Measurements from ENCODE around the gene SOAT1.
"Not testable (repeated sequence)": the region's sequence is repeated elsewhere in the genome, so short reads cannot be mapped to it uniquely, and the experiment has no call there.

SOAT1 gene

DNA sequence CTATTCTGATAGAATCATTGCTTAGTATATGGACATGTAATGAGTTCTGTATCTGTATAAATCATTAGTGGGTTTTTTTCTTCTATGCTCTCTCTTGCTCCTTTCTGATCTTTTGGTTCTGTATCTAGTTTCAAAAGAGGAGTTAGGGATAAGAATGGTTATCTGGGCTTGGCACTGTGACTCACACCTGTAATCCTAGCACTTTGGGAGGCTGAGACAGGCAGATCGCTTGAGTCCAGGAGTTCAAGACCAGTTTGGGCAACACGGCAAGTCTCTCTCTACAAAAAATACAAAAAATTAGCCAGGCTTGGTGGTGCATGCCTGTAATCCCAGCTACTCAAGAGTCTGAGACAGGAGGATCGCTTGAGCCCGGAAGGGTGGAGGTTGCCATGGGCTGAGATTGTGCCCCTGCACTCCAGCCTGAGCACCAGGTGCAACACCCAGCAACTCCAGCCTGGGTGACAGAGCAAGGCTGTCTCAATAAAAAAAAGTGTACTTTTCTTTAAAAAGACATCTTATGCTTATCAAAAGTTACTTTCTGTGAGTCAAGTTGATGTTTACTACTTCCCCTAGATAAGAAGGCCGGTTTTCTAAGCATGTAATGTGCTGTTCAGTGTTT, 44.5 kb downstream of the SOAT1 start:
- TF ChIP-seq JUND (IDR thresholded peaks at IDR 0.05; ENCODE audit: low read depth) = no peak
- in situ Hi-C loops (cut with HindIII; ENCODE audit: low pct_unique_long_range_greater_than_20kb, low sequenced_read_pairs) = no loop called here
- DNase-seq (ENCODE audit: low read depth in 1 of 2, low spot score in 1 of 2) = no peak

DNA sequence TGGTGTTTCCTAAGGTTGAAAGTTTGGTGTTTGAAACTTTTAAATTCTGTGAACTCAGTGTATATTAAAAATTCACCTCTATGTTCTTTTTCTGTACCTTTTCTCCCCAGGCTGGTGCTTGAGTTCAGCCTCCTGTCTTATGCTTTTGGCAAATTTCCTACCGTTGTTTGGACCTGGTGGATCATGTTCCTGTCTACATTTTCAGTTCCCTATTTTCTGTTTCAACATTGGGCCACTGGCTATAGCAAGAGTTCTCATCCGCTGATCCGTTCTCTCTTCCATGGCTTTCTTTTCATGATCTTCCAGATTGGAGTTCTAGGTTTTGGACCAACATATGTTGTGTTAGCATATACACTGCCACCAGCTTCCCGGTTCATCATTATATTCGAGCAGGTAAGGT, 47.3 kb downstream of the SOAT1 start:
- in situ Hi-C loops (cut with HindIII; ENCODE audit: low pct_unique_long_range_greater_than_20kb, low sequenced_read_pairs) = no loop called here
- no peak for TF ChIP-seq JUND (IDR thresholded peaks at IDR 0.05; ENCODE audit: low read depth)
- no peak for DNase-seq (ENCODE audit: low read depth in 1 of 2, low spot score in 1 of 2)

DNA sequence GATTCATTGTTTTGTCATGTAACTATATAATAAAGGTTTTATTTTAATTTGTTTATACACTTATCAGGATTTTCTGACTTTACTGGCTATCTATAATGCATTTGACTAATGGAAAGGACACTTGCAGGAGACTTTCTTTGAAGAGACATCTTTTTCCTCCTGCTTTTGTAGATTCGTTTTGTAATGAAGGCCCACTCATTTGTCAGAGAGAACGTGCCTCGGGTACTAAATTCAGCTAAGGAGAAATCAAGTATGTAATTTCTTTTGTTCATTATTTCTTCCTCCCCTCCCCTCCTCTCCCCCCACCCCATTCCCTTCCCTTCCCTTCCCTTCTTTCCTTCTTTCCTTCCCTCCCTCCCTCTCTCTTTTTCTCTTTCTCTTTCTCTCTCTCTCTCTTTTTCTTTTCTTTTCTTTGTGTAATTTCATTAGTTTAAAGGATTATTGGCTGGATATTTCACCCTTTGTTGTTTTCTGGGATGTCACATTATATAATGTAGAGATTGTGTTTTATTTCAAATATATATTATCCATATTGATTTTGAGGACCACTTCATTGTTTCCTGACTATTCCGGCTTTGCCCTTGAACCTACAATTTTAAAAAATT, 48.4 kb downstream of the SOAT1 start:
- no peak for TF ChIP-seq JUND (IDR thresholded peaks at IDR 0.05; ENCODE audit: low read depth)
- in situ Hi-C loops (cut with HindIII; ENCODE audit: low pct_unique_long_range_greater_than_20kb, low sequenced_read_pairs) = no loop called here
- no peak for DNase-seq (ENCODE audit: low read depth in 1 of 2, low spot score in 1 of 2)

DNA sequence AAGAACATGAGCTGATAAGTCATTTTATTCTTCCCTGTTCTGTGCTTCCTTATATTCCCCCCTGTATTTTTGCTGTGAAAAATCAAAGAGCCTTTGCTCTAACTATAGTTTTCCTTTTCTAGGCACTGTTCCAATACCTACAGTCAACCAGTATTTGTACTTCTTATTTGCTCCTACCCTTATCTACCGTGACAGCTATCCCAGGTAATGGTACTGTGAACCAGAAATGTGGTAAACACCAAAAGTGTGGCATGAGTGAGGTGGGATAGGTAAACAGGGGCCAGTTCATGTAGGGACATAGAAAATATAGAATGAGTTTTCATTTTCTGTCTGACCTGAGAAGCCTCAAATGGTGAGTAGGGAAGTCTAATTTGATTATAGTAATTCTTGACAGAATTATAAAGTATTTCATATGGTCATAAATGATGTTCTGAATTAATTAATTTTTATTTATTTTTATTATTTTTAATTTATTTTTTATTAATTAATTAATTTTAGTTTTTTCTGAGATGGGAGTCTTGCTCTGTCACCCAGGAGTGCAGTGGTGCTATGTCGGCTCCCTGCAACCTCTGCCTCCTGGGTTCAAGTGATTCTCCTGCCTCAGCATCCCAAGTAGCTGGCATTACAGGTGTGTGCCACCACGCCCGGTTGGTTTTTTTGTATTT, 49.3 kb downstream of the SOAT1 start:
- in situ Hi-C loops (cut with HindIII; ENCODE audit: low pct_unique_long_range_greater_than_20kb, low sequenced_read_pairs) = no loop called here
- TF ChIP-seq JUND (IDR thresholded peaks at IDR 0.05; ENCODE audit: low read depth) = no peak
- peak in 1 of 2 experiments; percentile 5 for DNase-seq (ENCODE audit: low read depth in 1 of 2, low spot score in 1 of 2)

DNA sequence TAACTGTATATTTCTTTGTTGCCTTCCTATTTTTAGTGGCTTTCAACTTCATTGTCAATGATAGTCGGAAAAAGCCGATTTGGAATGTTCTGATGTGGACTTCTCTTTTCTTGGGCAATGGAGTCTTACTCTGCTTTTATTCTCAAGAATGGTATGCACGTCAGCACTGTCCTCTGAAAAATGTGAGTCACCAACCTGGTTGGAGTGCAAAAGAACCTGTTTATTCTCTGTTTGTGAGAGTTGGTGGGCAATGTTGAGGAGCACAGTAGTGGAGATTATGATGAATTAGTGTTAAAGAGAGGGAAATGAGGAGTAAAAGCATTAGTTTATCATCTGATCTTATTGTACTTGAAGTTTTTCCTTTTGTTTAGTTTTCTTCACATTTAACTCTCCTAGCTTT, 57.7 kb downstream of the SOAT1 start:
- TF ChIP-seq JUND (IDR thresholded peaks at IDR 0.05; ENCODE audit: low read depth) = no peak
- in situ Hi-C loops (cut with HindIII; ENCODE audit: low pct_unique_long_range_greater_than_20kb, low sequenced_read_pairs) = no loop called here
- DNase-seq (ENCODE audit: low read depth in 1 of 2, low spot score in 1 of 2) = no peak

DNA sequence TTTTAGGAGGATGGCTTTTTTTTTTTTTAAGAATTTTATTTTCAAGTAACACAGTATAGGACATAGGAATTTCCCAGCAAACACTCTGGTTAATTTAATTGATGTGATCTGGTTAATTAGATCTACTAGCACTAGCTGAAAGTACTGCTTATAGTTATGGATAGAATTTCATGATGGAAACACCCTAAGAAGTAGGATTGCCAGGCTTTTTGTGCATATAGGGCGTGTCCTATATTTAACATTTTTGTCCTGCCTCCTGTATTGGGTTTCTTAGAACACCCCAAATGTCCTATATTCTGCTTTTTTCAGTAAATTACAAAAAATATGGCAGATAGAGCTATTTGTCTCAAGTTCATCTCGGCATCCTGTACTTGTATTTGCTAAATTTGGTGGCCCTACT, 58.6 kb downstream of the SOAT1 start:
- in situ Hi-C loops (cut with HindIII; ENCODE audit: low pct_unique_long_range_greater_than_20kb, low sequenced_read_pairs) = no loop called here
- TF ChIP-seq JUND (IDR thresholded peaks at IDR 0.05; ENCODE audit: low read depth) = no peak
- no peak for DNase-seq (ENCODE audit: low read depth in 1 of 2, low spot score in 1 of 2)

DNA sequence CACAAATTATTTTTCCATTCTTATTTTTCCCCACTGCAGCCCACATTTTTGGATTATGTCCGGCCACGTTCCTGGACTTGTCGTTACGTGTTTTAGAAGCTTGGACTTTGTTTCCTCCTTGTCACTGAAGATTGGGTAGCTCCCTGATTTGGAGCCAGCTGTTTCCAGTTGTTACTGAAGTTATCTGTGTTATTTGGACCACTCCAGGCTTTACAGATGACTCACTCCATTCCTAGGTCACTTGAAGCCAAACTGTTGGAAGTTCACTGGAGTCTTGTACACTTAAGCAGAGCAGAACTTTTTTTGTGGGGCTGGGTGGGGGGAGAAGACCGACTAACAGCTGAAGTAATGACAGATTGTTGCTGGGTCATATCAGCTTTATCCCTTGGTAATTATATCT, 59.9 kb downstream of the SOAT1 start:
- no peak for TF ChIP-seq JUND (IDR thresholded peaks at IDR 0.05; ENCODE audit: low read depth)
- in situ Hi-C loops (cut with HindIII; ENCODE audit: low pct_unique_long_range_greater_than_20kb, low sequenced_read_pairs) = no loop called here
- no peak for DNase-seq (ENCODE audit: low read depth in 1 of 2, low spot score in 1 of 2)

DNA sequence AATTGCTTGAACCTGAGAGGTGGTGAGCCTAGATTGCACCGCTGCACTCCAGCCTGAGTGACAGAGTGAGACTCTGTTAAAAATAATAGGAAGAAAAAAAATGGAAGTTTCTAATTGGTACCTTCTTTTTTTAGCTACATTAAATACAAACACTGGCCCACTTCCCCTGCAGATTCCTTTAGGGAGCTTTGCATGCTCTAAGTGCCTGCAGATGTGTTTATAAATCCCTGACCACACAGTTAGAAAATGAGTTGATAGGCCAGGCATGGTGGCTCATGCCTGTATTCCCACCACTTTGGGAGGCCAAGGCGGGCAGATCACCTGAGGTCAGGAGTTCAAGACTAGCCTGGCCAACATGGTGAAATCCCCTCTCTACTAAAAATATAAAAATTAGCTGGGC, 68.0 kb downstream of the SOAT1 start:
- in situ Hi-C loops (cut with HindIII; ENCODE audit: low pct_unique_long_range_greater_than_20kb, low sequenced_read_pairs); DNase-seq (ENCODE audit: low read depth in 1 of 2, low spot score in 1 of 2): not testable (repeated sequence)

DNA sequence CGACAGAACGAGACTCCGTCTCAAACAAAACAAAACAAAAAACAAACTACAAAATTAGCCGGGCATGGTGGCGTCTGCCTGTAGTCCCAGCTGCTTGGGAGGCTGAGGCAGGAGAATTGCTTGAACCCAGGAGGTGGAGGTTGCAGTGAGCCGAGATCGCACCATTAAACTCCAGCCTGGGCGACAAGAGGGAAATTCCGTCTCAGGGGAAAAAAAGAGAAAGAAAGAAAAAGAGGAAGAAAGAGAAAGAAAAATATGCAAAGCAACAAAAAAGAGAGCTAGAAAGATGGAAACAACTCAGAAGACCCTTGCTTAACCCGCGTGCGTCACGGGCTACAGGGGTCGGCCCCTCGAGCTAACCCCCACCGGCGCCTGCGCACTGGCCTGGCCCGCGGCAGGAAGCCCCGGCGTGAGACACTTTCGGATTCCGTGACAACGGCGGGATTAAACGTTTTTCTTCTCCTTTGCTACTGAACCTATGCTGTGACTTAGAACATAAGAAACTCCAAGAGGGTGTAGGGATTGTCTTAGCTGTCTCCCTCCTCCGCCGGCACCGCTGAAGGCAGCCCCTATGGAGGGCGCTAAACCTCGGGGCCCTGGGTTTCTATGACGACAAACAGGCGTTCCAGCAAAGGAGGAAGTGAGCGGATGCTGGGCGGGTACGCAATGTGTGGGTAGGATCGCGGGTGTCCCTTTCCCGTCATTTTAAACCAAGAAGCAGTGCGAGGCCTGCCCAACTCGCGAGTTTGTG, 71.9 kb downstream of the SOAT1 start, which contains the start of gene AXDND1:
TSS of gene AXDND1 (plus strand) at position 630 of the 751 bp plus-strand sequence. CDS start 539 bp downstream, outside the sequence.
- TF ChIP-seq JUND (IDR thresholded peaks at IDR 0.05; ENCODE audit: low read depth) = no peak
- DNase-seq (ENCODE audit: low read depth in 1 of 2, low spot score in 1 of 2) = peak; percentile 86 to 94
- in situ Hi-C loops (cut with HindIII; ENCODE audit: low pct_unique_long_range_greater_than_20kb, low sequenced_read_pairs) = no loop called here

DNA sequence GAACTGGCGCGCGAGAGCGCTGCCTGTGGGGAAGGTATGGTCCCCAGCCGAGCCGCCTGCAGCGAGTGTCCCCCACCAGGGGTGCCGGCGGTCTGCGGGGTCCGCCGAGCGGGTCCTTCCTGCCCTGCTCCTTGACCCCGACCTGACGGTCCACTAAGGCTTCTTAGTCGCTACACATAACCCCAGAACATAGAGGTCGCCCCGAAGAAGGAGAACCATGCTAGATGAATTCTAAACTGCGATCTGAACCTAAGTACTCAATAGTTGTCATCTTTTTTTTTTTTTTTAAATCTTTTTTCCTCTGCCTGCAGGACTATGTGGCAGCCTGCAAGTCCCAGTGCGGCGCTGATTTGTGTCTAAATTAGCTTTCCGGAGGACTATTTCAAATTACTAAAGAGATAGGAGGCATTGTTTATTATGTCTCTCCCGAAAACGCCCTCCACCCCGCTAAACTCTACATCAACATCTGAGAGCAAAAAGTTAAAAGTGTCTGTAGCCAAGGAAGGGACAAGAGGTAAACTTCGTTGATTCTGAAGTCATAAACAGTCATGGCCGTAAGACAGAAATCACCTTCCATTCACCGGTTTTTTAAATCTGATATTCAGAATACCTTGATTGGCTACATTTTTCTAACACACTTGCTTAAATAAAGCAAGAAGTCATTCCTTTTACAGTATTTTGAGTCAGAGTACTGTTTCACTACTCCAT, 72.7 kb downstream of the SOAT1 start:
- no peak for DNase-seq (ENCODE audit: low read depth in 1 of 2, low spot score in 1 of 2)
- in situ Hi-C loops (cut with HindIII; ENCODE audit: low pct_unique_long_range_greater_than_20kb, low sequenced_read_pairs) = no loop called here
- TF ChIP-seq JUND (IDR thresholded peaks at IDR 0.05; ENCODE audit: low read depth) = no peak

DNA sequence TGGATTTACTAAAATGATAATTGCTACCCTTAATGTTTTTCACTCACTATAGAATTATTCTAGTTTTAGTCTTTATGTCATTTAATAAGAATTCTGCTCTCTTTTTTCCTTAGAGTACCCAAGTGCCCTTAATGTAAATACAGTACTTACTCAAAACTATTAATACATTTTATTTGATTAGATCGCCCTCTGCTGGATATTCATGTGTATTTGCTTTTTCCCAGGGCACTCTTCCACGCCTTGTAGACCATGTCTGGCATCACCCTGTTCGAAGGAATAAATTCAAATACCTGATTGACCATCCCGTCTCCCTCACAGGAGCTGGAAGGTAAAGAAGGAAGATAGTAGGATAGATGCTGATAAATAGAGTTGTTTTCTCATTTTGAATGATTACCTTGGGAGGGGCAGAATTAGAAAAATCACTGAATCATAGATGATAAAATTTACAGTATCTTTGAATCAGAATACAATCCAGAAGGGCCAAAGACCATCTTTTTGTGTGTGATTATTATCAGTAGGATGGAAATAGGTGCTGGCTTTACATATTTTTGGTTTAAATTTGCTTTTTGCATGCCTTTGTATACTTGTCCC, 76.2 kb downstream of the SOAT1 start:
- in situ Hi-C loops (cut with HindIII; ENCODE audit: low pct_unique_long_range_greater_than_20kb, low sequenced_read_pairs) = no loop called here
- DNase-seq (ENCODE audit: low read depth in 1 of 2, low spot score in 1 of 2) = peak; percentile 47 to 86

DNA sequence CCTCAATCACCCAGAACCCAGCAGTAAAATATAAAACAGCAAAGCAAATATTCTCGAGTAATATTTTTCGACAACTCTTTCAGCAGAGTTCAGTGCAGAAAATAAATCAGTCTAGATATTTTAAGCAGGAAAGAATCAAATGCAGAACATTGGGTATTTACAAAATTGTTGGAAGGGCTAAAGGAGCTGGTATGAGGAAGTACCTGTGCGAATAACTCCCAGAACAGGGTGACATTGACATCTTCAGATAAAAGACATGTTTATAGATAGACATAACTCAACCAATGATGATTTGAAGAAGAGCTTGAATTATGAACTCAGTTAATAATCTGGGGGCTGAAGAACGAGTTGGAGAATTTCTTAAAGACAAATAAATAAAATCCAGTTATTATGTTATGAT, 78.6 kb downstream of the SOAT1 start:
- DNase-seq (ENCODE audit: low read depth in 1 of 2, low spot score in 1 of 2) = peak in 1 of 2 experiments; percentile 59
- in situ Hi-C loops (cut with HindIII; ENCODE audit: low pct_unique_long_range_greater_than_20kb, low sequenced_read_pairs) = no loop called here
- TF ChIP-seq JUND (IDR thresholded peaks at IDR 0.05; ENCODE audit: low read depth) = no peak

More for the DNA sequence above, 76.2 kb downstream of the SOAT1 start:
- no peak for TF ChIP-seq JUND (IDR thresholded peaks at IDR 0.05; ENCODE audit: low read depth)
